Trophoblast cell (in vitro differentiated cells and primary cell): ENCODE data around the gene FLRT2.

Experiments used
- DNase-seq, 2 donors: peaks; one replicate each; pipeline ENCODE4 v3.0.0-alpha.2; 2016
- H2AFZ ChIP-seq: 2 replicates; pipeline ENCODE4 v1.6.1; 2013; ENCODE audit warnings: low read length, moderate library complexity, mild to moderate bottlenecking; ENCODE audit not compliant: insufficient read depth, poor library complexity
- H2AK5ac ChIP-seq: 2 replicates; pipeline ENCODE4 v1.6.1; 2013; ENCODE audit warnings: mild to moderate bottlenecking, low read length
- H2BK120ac ChIP-seq: 2 replicates; pipeline ENCODE4 v1.6.1; 2013; ENCODE audit warnings: low read length, mild to moderate bottlenecking, moderate library complexity; ENCODE audit not compliant: insufficient read depth, poor library complexity
- H2BK12ac ChIP-seq: 2 replicates; pipeline ENCODE4 v1.6.1; 2013; ENCODE audit warnings: mild to moderate bottlenecking, low read length, moderate library complexity
- H2BK5ac ChIP-seq: 2 replicates; pipeline ENCODE4 v1.6.1; 2013; ENCODE audit warnings: low read length, low read depth, moderate library complexity, mild to moderate bottlenecking; ENCODE audit not compliant: poor library complexity
- H3K14ac ChIP-seq: 2 replicates; pipeline ENCODE4 v1.6.1; 2013; ENCODE audit warnings: mild to moderate bottlenecking, low read length
- H3K18ac ChIP-seq: 2 replicates; pipeline ENCODE4 v1.6.1; 2013; ENCODE audit warnings: mild to moderate bottlenecking, low read length
- H3K23ac ChIP-seq: 2 replicates; pipeline ENCODE4 v1.6.1; 2013; ENCODE audit warnings: low read length
- H3K27ac ChIP-seq: 2 replicates; pipeline ENCODE4 v1.5.1; 2013; ENCODE audit warnings: low read depth, mild to moderate bottlenecking, inconsistent platforms, low read length, moderate library complexity
- H3K27me3 ChIP-seq: 2 replicates; pipeline ENCODE4 v1.6.1; 2013; ENCODE audit warnings: inconsistent platforms, mild to moderate bottlenecking, low read length, moderate library complexity; ENCODE audit not compliant: insufficient read depth
- H3K36me3 ChIP-seq, 2 experiments: 1 replicate in 1 of 2; 2 replicates in 1 of 2; pipeline ENCODE4 v1.6.1; 2013; ENCODE audit warnings: low read length in 2 of 2, mild to moderate bottlenecking in 2 of 2, moderate library complexity in 1 of 2; ENCODE audit not compliant: insufficient read depth in 2 of 2, control insufficient read depth in 1 of 2
- H3K4ac ChIP-seq: 2 replicates; pipeline ENCODE4 v1.6.1; 2013; ENCODE audit warnings: low read depth, mild to moderate bottlenecking, low read length, moderate library complexity
- H3K4me1 ChIP-seq, 2 experiments: 1 replicate in 1 of 2; 2 replicates in 1 of 2; pipeline ENCODE4 v1.6.1; 2013; ENCODE audit warnings: low read length in 2 of 2, mild to moderate bottlenecking in 2 of 2, moderate library complexity in 1 of 2; ENCODE audit not compliant: insufficient read depth in 2 of 2, control insufficient read depth in 1 of 2
- H3K4me2 ChIP-seq: 2 replicates; pipeline ENCODE4 v1.6.1; 2013; ENCODE audit warnings: inconsistent platforms, mild to moderate bottlenecking, low read length, moderate library complexity
- H3K4me3 ChIP-seq: 2 replicates; pipeline ENCODE4 v1.5.1; 2013; ENCODE audit warnings: mild to moderate bottlenecking, low read depth, low read length, inconsistent platforms
- H3K79me1 ChIP-seq: one replicate; pipeline ENCODE4 v1.6.1; 2013; ENCODE audit warnings: low read length
- H3K79me2 ChIP-seq: 2 replicates; pipeline ENCODE4 v1.6.1; 2013; ENCODE audit warnings: low read length, mild to moderate bottlenecking; ENCODE audit not compliant: control insufficient read depth, insufficient read depth, poor library complexity
- H3K9ac ChIP-seq: 2 replicates; pipeline ENCODE4 v1.6.1; 2013; ENCODE audit warnings: mild to moderate bottlenecking, low read length
- H3K9me3 ChIP-seq: 2 replicates; pipeline ENCODE4 v1.6.1; 2013; ENCODE audit warnings: low read depth, mild to moderate bottlenecking, control low read depth, inconsistent platforms, low read length; ENCODE audit not compliant: insufficient read depth
- H4K12ac ChIP-seq: 2 replicates; pipeline ENCODE4 v1.6.1; 2013; ENCODE audit warnings: low read depth, mild to moderate bottlenecking, low read length, moderate library complexity
- H4K8ac ChIP-seq: 2 replicates; pipeline ENCODE4 v1.6.1; 2013; ENCODE audit warnings: low read depth, mild to moderate bottlenecking, low read length, moderate library complexity
- H4K91ac ChIP-seq: one replicate; pipeline ENCODE4 v1.6.1; 2013; ENCODE audit warnings: low read depth, mild to moderate bottlenecking, low read length, moderate library complexity
- WGBS: extraction: QIAGEN DNeasy Blood & Tissue Kit; methylation state at CpG from one replicate; pipeline ENCODE4 v1.1.7; 2013; ENCODE audit warnings: missing lambda C conversion rate; ENCODE audit not compliant: insufficient read length, insufficient coverage; ENCODE audit errors: extremely low coverage; 5-methylcytosine and 5-hydroxymethylcytosine counted together

The FLRT2 gene

DNA sequence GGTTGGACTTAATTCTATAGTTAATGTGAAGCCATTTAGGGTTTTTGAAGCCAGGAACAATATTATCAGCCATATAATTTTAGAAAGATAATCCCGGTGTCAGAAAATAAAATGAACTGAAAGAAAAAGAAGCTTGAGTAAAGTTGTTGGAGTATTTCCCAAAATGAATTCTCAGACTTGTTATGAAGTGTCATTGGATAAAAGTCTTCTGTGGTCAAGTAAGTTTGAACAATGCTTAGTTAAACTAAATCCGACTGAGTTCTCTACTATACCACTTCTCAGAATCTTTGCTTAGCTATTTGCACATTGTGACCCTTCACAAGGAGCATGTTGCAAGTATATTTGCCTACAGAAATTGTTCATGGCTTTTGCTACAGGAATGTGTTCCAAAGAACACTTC lies 17.5 kb upstream of the FLRT2 start:
- H4K8ac ChIP-seq, result no peak overlapping the region
- H2AFZ ChIP-seq, result no peak overlapping the region
- H3K14ac ChIP-seq, result no peak overlapping the region
- no peaks in the 10 kb centered on the region for H3K79me2 ChIP-seq
- no peak overlapping the region for H4K91ac ChIP-seq
- H3K23ac ChIP-seq, result no peak overlapping the region
- no peaks in the 10 kb centered on the region for H3K27me3 ChIP-seq
- DNase-seq, result no peak
- H3K79me1 ChIP-seq, result peaks cover 2% of the 10 kb centered on the region
- no peak overlapping the region for H2BK120ac ChIP-seq
- no peak overlapping the region for H2AK5ac ChIP-seq
- no peak overlapping the region for H3K4ac ChIP-seq
- no peak overlapping the region for H3K4me3 ChIP-seq
- H3K36me3 ChIP-seq, result no peaks in the 10 kb centered on the region
- no peak overlapping the region for H3K18ac ChIP-seq
- no peak overlapping the region for H3K9ac ChIP-seq
- no peaks in the 10 kb centered on the region for H3K9me3 ChIP-seq
- H4K12ac ChIP-seq, result no peak overlapping the region
- H3K4me2 ChIP-seq, result no peak overlapping the region
- WGBS, result no CpG with 5 or more reads among the region's 2 CpGs
- H3K4me1 ChIP-seq, result peaks cover 0 to 4% of the 10 kb centered on the region in 2 experiments
- H2BK5ac ChIP-seq, result no peak overlapping the region
- H3K27ac ChIP-seq, result no peak overlapping the region
- H2BK12ac ChIP-seq, result no peak overlapping the region

DNA sequence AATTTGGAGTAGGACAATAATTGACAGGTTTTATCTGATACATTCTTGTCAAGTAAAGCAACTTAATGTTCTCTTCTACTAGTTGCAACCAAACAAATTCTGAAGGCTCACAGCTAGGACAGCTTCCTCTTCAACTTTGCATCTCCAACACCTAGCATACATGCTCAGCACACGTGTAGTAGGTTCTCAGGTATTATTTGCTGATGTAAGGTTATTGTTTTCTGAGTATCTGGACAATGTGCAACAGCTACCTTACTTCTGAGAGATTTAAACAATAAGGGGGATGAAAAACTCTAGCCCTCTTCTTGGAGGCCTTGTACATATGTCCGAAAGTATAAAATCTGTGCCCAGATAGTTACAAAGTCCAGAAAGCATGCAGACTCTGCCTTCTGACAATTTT lies 15.5 kb upstream of the FLRT2 start:
- no peak overlapping the region for H3K4me3 ChIP-seq
- H3K79me2 ChIP-seq, result no peaks in the 10 kb centered on the region
- H3K4me1 ChIP-seq, result no peaks in the 10 kb centered on the region
- H3K4ac ChIP-seq, result no peak overlapping the region
- no peak overlapping the region for H4K91ac ChIP-seq
- no peak overlapping the region for H4K12ac ChIP-seq
- no peak overlapping the region for H3K14ac ChIP-seq
- H3K9ac ChIP-seq, result no peak overlapping the region
- H2BK12ac ChIP-seq, result no peak overlapping the region
- H2AFZ ChIP-seq, result no peak overlapping the region
- no peak overlapping the region for H4K8ac ChIP-seq
- H3K18ac ChIP-seq, result no peak overlapping the region
- H3K27ac ChIP-seq, result no peak overlapping the region
- H3K4me2 ChIP-seq, result no peak overlapping the region
- no peaks in the 10 kb centered on the region for H3K9me3 ChIP-seq
- no peak overlapping the region for H2AK5ac ChIP-seq
- no peaks in the 10 kb centered on the region for H3K27me3 ChIP-seq
- WGBS, result no CpG with 5 or more reads among the region's 2 CpGs
- H3K79me1 ChIP-seq, result no peaks in the 10 kb centered on the region
- no peaks in the 10 kb centered on the region for H3K36me3 ChIP-seq
- no peak for DNase-seq
- no peak overlapping the region for H3K23ac ChIP-seq
- H2BK120ac ChIP-seq, result no peak overlapping the region
- no peak overlapping the region for H2BK5ac ChIP-seq

DNA sequence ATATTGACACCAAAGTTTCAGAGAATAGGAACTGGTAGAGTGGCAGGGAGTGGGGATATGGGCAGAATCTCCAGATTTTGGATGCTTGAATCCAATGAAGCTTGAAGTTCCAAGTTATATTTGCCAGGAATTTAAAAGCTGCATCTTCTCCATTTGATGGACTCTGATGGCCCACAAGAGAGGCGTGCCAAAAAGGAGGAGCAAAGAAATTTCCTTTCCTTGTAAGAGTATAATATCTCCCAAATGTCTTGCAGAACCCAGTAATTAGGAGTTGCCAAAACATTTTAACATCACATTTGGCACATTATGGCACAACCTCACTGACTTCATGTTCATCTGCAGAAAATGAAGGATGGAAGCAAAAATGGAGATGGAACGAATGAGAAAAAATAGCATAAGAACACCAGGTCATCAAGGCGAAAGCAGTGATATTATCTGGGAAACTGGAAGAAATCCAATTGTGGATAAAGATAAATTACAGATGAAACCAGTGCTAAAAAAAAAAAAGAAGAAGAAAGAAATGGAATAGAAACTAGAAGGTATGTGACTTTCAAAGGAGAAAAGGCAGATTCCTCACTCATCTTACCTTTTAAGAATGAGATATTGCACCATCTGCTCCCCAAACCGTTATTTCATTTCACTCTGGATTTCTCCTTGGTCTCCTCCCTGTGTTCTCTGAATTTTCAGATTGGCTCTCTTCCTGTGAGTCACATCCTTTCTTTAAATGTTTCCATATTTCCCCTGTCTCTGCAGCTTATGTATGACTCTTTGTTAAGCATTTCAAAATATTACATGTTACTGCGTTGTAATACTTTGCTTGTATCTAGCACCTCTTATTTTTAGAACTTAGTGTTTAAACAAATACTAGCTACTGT lies 13.5 kb upstream of the FLRT2 start:
- no peak overlapping the region for H3K4ac ChIP-seq
- H4K12ac ChIP-seq, result no peak overlapping the region
- no peak overlapping the region for H2AK5ac ChIP-seq
- DNase-seq, result no peak
- no peaks in the 10 kb centered on the region for H3K79me1 ChIP-seq
- no peak overlapping the region for H3K9ac ChIP-seq
- no peak overlapping the region for H3K4me2 ChIP-seq
- no peaks in the 10 kb centered on the region for H3K36me3 ChIP-seq
- no peak overlapping the region for H3K4me3 ChIP-seq
- H2BK120ac ChIP-seq, result no peak overlapping the region
- no peaks in the 10 kb centered on the region for H3K9me3 ChIP-seq
- H3K18ac ChIP-seq, result no peak overlapping the region
- no peak overlapping the region for H4K91ac ChIP-seq
- no peaks in the 10 kb centered on the region for H3K79me2 ChIP-seq
- no peaks in the 10 kb centered on the region for H3K4me1 ChIP-seq
- H3K27ac ChIP-seq, result no peak overlapping the region
- no CpG with 5 or more reads among the region's 5 CpGs for WGBS
- no peak overlapping the region for H2AFZ ChIP-seq
- no peak overlapping the region for H3K14ac ChIP-seq
- H2BK12ac ChIP-seq, result no peak overlapping the region
- H3K27me3 ChIP-seq, result no peaks in the 10 kb centered on the region
- H3K23ac ChIP-seq, result no peak overlapping the region
- H2BK5ac ChIP-seq, result no peak overlapping the region
- no peak overlapping the region for H4K8ac ChIP-seq

DNA sequence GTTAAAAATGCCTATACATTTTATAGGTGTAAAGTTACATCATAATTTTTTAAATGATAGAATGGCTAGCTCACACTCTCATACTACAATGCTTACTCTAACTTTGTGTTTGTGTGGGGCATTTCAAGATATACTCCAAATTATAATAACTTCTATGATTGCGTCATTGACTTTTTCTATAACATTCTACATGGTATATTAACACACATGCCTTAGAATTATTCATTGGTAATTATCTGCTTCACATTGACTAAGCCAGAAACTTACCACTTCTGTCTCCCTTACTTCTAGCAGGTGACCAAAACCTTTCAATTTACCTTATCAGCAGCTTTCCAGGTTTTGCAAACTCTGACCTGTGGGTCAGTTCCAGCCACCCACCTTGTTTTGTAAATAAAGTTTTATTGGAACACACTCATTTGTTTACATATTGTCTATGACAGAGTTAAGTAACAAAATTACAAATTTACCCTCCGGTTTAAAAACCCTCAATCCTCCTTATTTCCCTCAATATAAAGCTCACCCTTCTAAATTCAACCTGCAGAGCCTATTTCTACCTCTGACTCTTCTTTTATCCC lies 12.7 kb upstream of the FLRT2 start:
- H3K79me1 ChIP-seq, result no peaks in the 10 kb centered on the region
- H2BK5ac ChIP-seq, result no peak overlapping the region
- WGBS, result no CpG with 5 or more reads among the region's 2 CpGs
- H3K4me2 ChIP-seq, result no peak overlapping the region
- H3K36me3 ChIP-seq, result no peaks in the 10 kb centered on the region
- H3K79me2 ChIP-seq, result no peaks in the 10 kb centered on the region
- no peak overlapping the region for H3K23ac ChIP-seq
- no peak overlapping the region for H3K4me3 ChIP-seq
- no peak overlapping the region for H3K4ac ChIP-seq
- DNase-seq, result no peak
- H3K4me1 ChIP-seq, result no peaks in the 10 kb centered on the region
- H2BK12ac ChIP-seq, result no peak overlapping the region
- no peak overlapping the region for H4K91ac ChIP-seq
- H4K8ac ChIP-seq, result no peak overlapping the region
- H3K9ac ChIP-seq, result no peak overlapping the region
- no peaks in the 10 kb centered on the region for H3K9me3 ChIP-seq
- no peak overlapping the region for H3K27ac ChIP-seq
- no peak overlapping the region for H4K12ac ChIP-seq
- H2BK120ac ChIP-seq, result no peak overlapping the region
- H3K14ac ChIP-seq, result no peak overlapping the region
- no peak overlapping the region for H2AK5ac ChIP-seq
- no peak overlapping the region for H3K18ac ChIP-seq
- H2AFZ ChIP-seq, result no peak overlapping the region
- H3K27me3 ChIP-seq, result no peaks in the 10 kb centered on the region
